Measurements from ENCODE around the gene PREP. TPM values are rescaled to one million over a fixed set of nuclear protein-coding genes. Genes with fewer than 3 reads are reported as not detected.

PREP gene
- total RNA-seq, 1 donor from 2014 or later = 39.6 TPM

GRCh38 chr6:105384004-105384403 is 18.9 kb downstream of the PREP start:
- no peak for DNase-seq (ENCODE audit: low spot score)
- Mint-ChIP-seq H3K9me3 (ENCODE audit: unreplicated experiment) (no peaks in the 10 kb centered on the region), H3K4me3 (ENCODE audit: unreplicated experiment) (no peak overlapping the region), H3K27me3 (ENCODE audit: unreplicated experiment) (no peaks in the 10 kb centered on the region), H3K36me3 (ENCODE audit: low read depth, unreplicated experiment) (peaks cover 4% of the 10 kb centered on the region), H3K4me1 (ENCODE audit: unreplicated experiment) (no peaks in the 10 kb centered on the region), H3K27ac (ENCODE audit: unreplicated experiment) (no peak overlapping the region)
- TF ChIP-seq CTCF (IDR thresholded peaks at IDR 0.05; ENCODE audit: unreplicated experiment) = no peak

DNA sequence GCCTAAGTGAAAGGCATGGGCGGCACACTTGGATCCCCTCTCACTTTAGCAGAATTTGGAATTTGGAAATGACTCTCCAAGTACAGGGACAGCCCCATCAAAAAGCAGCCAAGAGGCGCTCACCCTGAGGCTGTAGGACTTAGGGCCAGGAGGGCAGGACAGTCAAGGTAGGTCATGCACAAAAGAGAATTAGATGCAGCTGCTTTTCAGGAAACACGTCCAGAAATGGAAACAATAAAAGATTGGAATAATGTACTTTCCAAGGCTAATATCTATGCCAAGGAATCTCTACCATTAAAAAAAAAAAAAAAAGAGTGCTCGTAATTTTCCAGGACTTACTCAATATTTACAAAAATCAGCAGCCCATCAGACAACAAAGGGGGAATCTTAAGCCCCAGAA is 19.9 kb downstream of the PREP start:
- H3K36me3 Mint-ChIP-seq (ENCODE audit: low read depth, unreplicated experiment) = peaks cover 4% of the 10 kb centered on the region
- no peaks in the 10 kb centered on the region for H3K9me3 Mint-ChIP-seq (ENCODE audit: unreplicated experiment)
- H3K27me3 Mint-ChIP-seq (ENCODE audit: unreplicated experiment) = no peaks in the 10 kb centered on the region
- H3K4me3 Mint-ChIP-seq (ENCODE audit: unreplicated experiment) = no peak overlapping the region
- H3K4me1 Mint-ChIP-seq (ENCODE audit: unreplicated experiment) = peaks cover 8% of the 10 kb centered on the region
- no peak for DNase-seq (ENCODE audit: low spot score)
- no peak overlapping the region for H3K27ac Mint-ChIP-seq (ENCODE audit: unreplicated experiment)
- no peak for TF ChIP-seq CTCF (IDR thresholded peaks at IDR 0.05; ENCODE audit: unreplicated experiment)

GRCh38 chr6:105382496-105382895 is 20.4 kb downstream of the PREP start:
- H3K4me1 Mint-ChIP-seq (ENCODE audit: unreplicated experiment) = peaks cover 8% of the 10 kb centered on the region
- TF ChIP-seq CTCF (IDR thresholded peaks at IDR 0.05; ENCODE audit: unreplicated experiment) = no peak
- H3K36me3 Mint-ChIP-seq (ENCODE audit: low read depth, unreplicated experiment) = peaks cover 4% of the 10 kb centered on the region
- no peaks in the 10 kb centered on the region for H3K9me3 Mint-ChIP-seq (ENCODE audit: unreplicated experiment)
- no peak overlapping the region for H3K4me3 Mint-ChIP-seq (ENCODE audit: unreplicated experiment)
- H3K27me3 Mint-ChIP-seq (ENCODE audit: unreplicated experiment) = no peaks in the 10 kb centered on the region
- DNase-seq (ENCODE audit: low spot score) = no peak
- H3K27ac Mint-ChIP-seq (ENCODE audit: unreplicated experiment) = no peak overlapping the region

DNA sequence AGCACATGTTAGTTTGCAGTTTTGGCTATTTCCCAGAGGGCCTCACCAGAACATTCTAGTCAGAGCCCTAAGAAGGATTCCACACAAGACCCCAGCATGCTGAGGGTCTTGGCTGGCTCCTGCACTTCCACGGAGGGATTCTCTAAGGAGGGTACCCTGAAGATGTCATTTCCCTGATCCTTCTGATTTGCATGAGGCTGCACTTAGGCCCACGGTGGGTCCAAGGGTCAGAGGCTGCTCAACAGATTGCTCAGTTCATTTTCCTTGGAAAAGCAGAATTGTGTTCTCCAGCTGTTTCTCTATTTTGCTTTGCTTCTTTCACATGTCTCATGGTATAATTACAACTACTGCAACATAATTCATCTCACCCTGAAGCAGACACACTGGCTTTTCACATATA is 22.2 kb downstream of the PREP start:
- H3K4me1 Mint-ChIP-seq (ENCODE audit: unreplicated experiment) = peaks cover 8% of the 10 kb centered on the region
- no peaks in the 10 kb centered on the region for H3K27me3 Mint-ChIP-seq (ENCODE audit: unreplicated experiment)
- no peaks in the 10 kb centered on the region for H3K9me3 Mint-ChIP-seq (ENCODE audit: unreplicated experiment)
- no peak overlapping the region for H3K27ac Mint-ChIP-seq (ENCODE audit: unreplicated experiment)
- TF ChIP-seq CTCF (IDR thresholded peaks at IDR 0.05; ENCODE audit: unreplicated experiment) = no peak
- H3K4me3 Mint-ChIP-seq (ENCODE audit: unreplicated experiment) = no peak overlapping the region
- no peak for DNase-seq (ENCODE audit: low spot score)
- no peaks in the 10 kb centered on the region for H3K36me3 Mint-ChIP-seq (ENCODE audit: low read depth, unreplicated experiment)

DNA sequence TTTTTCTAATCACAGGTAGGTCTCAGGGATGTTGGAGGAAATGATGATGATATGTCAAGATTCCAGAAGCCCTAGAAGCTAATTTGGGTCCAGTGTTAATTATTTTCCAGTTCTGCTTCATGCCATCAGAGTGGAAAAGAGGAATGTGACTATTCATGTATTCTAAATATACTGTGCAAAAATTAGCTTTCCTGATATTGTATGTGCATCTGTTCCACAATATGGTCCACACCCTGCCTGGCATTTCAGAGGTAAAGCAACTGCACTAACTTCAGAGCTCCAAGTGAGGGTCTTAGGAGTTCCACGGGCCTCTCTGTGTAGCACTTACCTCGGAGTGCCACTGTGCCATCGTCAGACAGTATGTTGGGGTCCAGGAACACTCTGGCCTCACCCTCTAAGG is 27.1 kb downstream of the PREP start:
- Mint-ChIP-seq H3K4me3 (ENCODE audit: unreplicated experiment) (no peak overlapping the region), H3K9me3 (ENCODE audit: unreplicated experiment) (no peaks in the 10 kb centered on the region), H3K27ac (ENCODE audit: unreplicated experiment) (no peak overlapping the region), H3K4me1 (ENCODE audit: unreplicated experiment) (peaks cover 8% of the 10 kb centered on the region), H3K27me3 (ENCODE audit: unreplicated experiment) (no peaks in the 10 kb centered on the region), H3K36me3 (ENCODE audit: low read depth, unreplicated experiment) (peaks cover 9% of the 10 kb centered on the region)
- DNase-seq (ENCODE audit: low spot score) = no peak
- no peak for TF ChIP-seq CTCF (IDR thresholded peaks at IDR 0.05; ENCODE audit: unreplicated experiment)
